Mucosa of rectum (tissue), 2 donors: ENCODE results near the gene ADRB1.

Experiments used
- H3K27ac ChIP-seq, 2 donors: one replicate each; pipeline ENCODE4 v1.7.0; 2013; ENCODE audit warnings: inconsistent platforms in 2 of 2, low read depth in 2 of 2, low read length in 2 of 2
- H3K27me3 ChIP-seq, 2 donors: one replicate each; pipeline ENCODE4 v1.7.0; 2013; ENCODE audit warnings: low read length in 2 of 2; ENCODE audit not compliant: control insufficient read depth in 2 of 2, insufficient read depth in 2 of 2
- H3K36me3 ChIP-seq, 2 donors: one replicate each; pipeline ENCODE4 v1.7.0; 2013; ENCODE audit warnings: low read length in 2 of 2; ENCODE audit not compliant: control insufficient read depth in 2 of 2, insufficient read depth in 2 of 2
- H3K4me1 ChIP-seq, 2 donors: one replicate each; pipeline ENCODE4 v1.7.0; 2013; ENCODE audit warnings: low read length in 2 of 2, mild to moderate bottlenecking in 1 of 2; ENCODE audit not compliant: control insufficient read depth in 2 of 2, insufficient read depth in 2 of 2
- H3K4me3 ChIP-seq, 2 donors: one replicate each; pipeline ENCODE4 v1.7.0; 2013; ENCODE audit warnings: low read length in 2 of 2
- H3K9ac ChIP-seq, 2 donors: one replicate each; pipeline ENCODE4 v1.7.0; 2013; ENCODE audit warnings: low read length in 2 of 2, low read depth in 1 of 2, mild to moderate bottlenecking in 1 of 2
- H3K9me3 ChIP-seq, 2 donors: one replicate each; pipeline ENCODE4 v1.7.0; 2013; ENCODE audit warnings: low read length in 2 of 2; ENCODE audit not compliant: control insufficient read depth in 2 of 2
- donor health status: healthy.
- donor health status: Normal muscosa, but diverticular disease.

Gene ADRB1

DNA sequence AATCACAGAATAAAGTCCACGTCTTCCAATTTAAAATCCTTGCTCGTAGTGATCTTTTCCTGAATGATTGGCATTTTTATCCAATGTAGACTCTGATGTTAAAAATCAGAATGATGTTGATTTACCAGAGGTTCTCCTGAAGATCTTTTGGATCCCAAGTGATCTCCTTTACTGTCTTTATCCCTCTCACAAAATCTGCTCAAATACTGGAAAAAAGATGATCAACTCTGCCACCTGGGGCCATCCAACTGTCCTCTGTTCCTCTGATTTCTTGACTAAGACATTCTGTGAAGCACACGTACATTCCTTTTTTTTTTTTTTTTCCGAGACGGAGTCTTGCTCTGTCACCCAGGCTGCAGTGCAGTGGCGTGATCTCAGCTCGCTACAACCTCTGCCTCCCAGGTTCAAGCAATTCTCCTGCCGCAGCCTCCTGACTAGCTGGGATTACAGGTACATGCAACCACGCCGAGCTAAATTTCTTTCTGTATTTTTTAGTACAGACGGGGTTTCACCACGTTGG lies 18.0 kb upstream of the ADRB1 start:
- no peaks in the 10 kb centered on the region for H3K27me3 ChIP-seq
- H3K9ac ChIP-seq = no peak overlapping the region
- no peaks in the 10 kb centered on the region for H3K36me3 ChIP-seq
- peaks cover 0 to 8% of the 10 kb centered on the region in 2 donors for H3K4me1 ChIP-seq
- no peak overlapping the region for H3K4me3 ChIP-seq
- H3K9me3 ChIP-seq = no peaks in the 10 kb centered on the region
- H3K27ac ChIP-seq = no peak overlapping the region

DNA sequence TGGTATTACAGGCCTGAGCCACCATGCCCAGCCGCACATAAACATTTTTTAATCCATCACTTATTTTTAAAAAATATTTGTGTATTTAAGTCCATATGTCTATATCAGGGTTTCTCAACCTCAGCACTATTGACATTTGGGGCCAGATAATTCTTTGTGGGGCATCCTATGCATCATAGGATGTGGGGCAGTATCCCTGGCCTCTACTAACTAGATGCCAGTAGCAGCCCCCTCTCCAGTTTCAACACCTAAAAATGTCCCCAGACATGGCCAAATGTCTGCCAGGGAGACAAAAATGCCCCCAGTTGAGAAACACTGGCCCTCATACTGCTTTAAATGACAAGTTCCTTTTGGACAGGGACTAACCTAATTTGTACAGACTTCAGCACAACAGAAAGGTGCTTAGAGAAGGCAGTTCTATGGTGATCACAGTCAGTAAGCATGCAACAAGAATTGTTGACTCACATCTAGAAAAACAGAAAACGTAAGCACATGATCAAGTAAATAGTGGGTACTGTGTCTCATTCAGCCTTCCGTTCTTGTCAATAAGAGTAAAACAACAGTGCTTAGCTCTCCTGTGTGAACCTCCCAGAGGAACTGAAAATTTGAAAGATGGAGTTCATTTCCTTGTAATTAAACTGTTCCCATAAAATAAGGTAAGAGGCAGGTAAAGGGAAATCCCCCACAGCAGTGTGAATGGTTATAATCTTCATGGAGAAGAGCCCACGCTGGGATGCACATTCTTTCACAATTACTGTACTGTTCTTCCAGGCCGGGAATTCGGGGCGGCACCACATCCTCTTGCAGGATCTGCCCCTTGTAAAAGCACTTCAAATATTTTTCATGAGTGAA lies 17.3 kb upstream of the ADRB1 start:
- no peak overlapping the region for H3K27ac ChIP-seq

DNA sequence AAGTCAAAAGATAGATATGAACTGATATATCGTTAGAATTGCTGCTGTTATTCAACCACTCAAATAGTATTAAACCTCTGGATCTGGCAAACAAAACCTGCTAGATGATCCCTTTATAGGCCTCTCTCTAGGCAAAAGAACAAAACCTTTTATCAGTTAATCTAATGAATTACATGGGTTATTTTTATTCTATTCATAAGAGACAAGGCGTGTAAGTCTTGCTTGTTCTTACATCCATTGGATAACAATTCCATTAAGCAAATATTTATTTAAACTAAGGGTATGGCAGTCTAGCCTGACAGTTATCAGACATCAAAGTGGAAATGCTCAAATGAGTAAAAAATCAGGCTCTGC lies 16.6 kb upstream of the ADRB1 start:
- Histone ChIP-seq H3K4me1 (peaks cover 0 to 8% of the 10 kb centered on the region in 2 donors), H3K36me3 (no peaks in the 10 kb centered on the region), H3K9me3 (no peaks in the 10 kb centered on the region), H3K27ac (no peak overlapping the region), H3K27me3 (no peaks in the 10 kb centered on the region), H3K9ac (no peak overlapping the region), H3K4me3 (no peak overlapping the region)

More for the DNA sequence above, 17.3 kb upstream of the ADRB1 start:
- Histone ChIP-seq H3K36me3 (no peaks in the 10 kb centered on the region), H3K27me3 (no peaks in the 10 kb centered on the region), H3K4me3 (no peak overlapping the region), H3K9ac (no peak overlapping the region), H3K9me3 (no peaks in the 10 kb centered on the region), H3K4me1 (peaks cover 0 to 8% of the 10 kb centered on the region in 2 donors)

DNA sequence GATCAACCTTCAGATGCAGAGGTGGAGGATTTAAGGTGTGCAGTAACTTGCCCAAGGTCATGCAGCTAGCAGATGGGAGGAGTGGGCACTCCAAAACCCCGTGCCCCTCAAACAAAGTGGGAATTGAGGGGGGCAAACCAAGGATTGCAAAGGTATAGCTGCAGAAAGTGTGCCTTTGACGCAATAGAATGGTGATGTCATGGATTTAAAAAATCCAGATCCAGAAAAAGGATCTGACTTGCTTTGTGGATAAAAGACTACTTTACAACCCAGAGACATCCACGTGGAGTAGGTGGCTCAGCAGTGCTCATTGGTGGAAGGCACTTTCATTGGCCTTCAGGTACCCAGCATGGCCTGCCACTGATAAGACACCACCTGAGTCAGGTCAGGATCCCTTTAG lies 15.7 kb upstream of the ADRB1 start:
- Histone ChIP-seq H3K9me3 (no peaks in the 10 kb centered on the region), H3K27me3 (no peaks in the 10 kb centered on the region), H3K9ac (no peak overlapping the region), H3K27ac (no peak overlapping the region), H3K36me3 (no peaks in the 10 kb centered on the region), H3K4me1 (peaks cover 0 to 8% of the 10 kb centered on the region in 2 donors), H3K4me3 (no peak overlapping the region)

DNA sequence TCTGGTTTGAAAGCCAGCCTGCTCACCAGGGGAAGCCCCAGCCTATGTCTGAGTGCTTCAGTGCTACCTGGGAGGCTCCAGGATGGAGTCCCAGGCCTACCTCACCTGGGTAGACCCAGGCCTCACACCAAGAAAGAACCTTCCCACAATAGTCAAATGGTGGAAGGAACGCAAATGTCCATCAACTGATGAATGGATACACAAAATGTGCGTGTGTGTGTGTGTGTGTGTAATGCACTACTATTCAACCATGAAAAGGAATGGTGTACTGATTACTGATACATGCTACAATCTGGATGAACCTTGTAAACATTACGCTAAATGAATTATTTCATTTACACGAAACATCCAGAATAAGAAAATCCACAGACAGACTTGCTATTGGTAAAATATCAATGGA lies 15.2 kb upstream of the ADRB1 start:
- peaks cover 0 to 8% of the 10 kb centered on the region in 2 donors for H3K4me1 ChIP-seq
- no peak overlapping the region for H3K9ac ChIP-seq
- H3K4me3 ChIP-seq = no peak overlapping the region
- no peak overlapping the region for H3K27ac ChIP-seq
- H3K27me3 ChIP-seq = no peaks in the 10 kb centered on the region
- no peaks in the 10 kb centered on the region for H3K9me3 ChIP-seq
- H3K36me3 ChIP-seq = no peaks in the 10 kb centered on the region

DNA sequence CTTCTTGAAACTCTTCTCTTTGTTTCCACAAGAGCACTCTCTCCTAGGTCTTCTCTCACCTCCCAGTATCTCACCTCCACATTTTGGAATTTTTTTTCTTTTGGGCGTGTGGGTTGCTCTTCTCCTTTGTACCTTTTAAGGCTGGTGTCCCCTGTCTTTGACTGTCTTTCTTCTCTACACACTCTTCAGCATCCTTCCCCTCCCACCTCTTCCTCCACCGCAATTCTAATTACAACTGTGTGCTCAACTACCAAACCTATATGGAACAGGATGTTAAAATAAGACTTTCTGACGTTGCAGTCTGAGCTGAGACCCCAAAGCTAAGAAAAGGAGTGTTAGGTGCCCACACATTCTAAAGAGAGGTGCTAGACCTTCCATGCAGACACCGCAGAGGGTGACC lies 14.0 kb upstream of the ADRB1 start:
- no peaks in the 10 kb centered on the region for H3K36me3 ChIP-seq
- no peaks in the 10 kb centered on the region for H3K9me3 ChIP-seq
- H3K4me1 ChIP-seq = peaks cover 0 to 7% of the 10 kb centered on the region in 2 donors
- H3K27me3 ChIP-seq = no peaks in the 10 kb centered on the region
- H3K4me3 ChIP-seq = no peak overlapping the region
- H3K27ac ChIP-seq = no peak overlapping the region
- no peak overlapping the region for H3K9ac ChIP-seq

DNA sequence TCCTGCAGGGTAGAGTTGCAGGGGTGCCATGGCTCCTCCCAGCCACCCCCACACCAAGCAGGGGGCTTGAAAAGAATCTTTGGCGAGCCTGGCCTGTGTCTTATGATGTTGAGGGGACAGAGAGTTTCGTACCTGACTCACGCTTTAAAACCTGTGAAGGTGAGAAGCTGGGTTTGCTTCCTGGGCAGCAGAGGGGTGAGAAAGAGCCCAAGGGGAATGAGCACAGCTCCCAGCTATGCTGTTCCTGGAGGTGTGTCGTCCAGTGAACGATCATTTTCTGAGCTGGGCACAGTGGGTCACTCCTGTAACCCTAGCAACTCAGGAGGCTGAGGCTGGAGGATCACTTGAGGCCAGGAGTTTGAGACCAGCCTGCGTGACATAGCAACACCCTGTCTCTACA lies 13.5 kb upstream of the ADRB1 start:
- Histone ChIP-seq H3K4me3 (no peak overlapping the region), H3K36me3 (no peaks in the 10 kb centered on the region), H3K27ac (no peak overlapping the region), H3K9me3 (no peaks in the 10 kb centered on the region), H3K9ac (no peak overlapping the region), H3K27me3 (no peaks in the 10 kb centered on the region), H3K4me1 (peaks cover 0 to 3% of the 10 kb centered on the region in 2 donors)

DNA sequence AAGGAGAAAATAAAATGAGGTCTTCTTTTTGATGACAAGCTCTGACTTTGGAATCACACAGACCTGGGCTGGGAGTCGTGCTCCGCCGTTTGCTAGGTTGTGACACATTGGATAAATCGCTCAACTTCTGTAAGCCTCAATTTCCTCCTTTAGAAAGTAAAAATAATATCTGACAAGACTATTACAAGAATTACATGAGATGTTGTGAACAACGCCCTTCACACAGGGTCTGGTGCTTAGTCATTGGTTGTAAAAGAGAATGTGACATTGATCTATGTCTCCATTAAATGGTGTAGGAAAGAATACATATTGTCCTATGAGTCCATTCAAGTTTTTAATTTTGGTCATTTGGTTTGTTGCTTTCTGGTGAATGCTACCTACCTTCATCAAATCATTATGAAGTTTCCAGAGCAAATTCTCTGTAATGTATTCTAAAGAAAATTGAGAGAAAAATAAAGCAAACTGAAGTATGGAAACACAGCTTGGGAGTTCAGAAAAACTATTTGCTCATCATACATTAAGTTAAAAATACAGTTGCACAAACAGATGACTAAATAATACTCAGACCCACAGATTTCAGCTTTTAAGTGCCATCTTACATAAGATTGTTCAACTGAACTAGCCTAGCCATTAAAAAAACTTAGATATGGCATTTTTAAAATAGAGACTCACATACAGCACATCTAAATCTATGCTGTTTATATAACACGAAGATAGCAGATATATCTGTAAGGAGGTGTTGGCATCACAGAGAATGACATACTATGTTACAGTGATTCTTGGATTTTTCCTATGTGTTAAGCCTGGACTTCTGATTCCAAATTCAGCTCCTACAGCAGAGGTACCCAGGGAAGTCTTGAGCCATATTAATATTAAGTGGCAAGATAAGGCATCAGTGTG lies 12.3 kb upstream of the ADRB1 start:
- Histone ChIP-seq H3K4me3 (no peak overlapping the region), H3K27me3 (peaks cover 0 to 2% of the 10 kb centered on the region in 2 donors), H3K27ac (no peak overlapping the region), H3K4me1 (peaks cover 0 to 3% of the 10 kb centered on the region in 2 donors), H3K9ac (no peak overlapping the region), H3K36me3 (no peaks in the 10 kb centered on the region), H3K9me3 (no peaks in the 10 kb centered on the region)

DNA sequence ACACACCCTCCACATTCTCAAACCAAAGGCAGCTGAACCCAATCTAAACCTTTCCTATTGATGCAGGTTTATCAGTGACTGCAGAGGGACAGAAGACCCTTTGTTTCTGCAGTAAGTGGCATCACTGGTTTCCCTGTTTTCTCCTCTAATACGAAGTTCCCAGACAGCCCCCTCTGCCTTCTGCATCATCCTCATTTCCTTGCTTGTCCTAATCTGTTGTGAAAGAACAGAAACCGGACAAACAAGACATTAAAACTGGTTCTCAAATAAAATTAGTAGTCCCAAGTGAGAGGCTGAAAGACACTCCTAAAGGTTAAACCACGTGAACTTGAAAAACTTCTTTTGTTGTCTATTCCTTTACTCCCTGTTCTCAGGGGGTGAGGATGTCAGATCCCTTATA lies 10.1 kb upstream of the ADRB1 start:
- Histone ChIP-seq H3K4me1 (no peaks in the 10 kb centered on the region), H3K9ac (no peak overlapping the region), H3K9me3 (no peaks in the 10 kb centered on the region), H3K27ac (no peak overlapping the region), H3K27me3 (peaks cover 2 to 3% of the 10 kb centered on the region in 2 donors), H3K4me3 (no peak overlapping the region), H3K36me3 (no peaks in the 10 kb centered on the region)
